Stimulated activated naive CD4-positive, alpha-beta T cell (primary cell): ENCODE data around the gene FAM229A.

ENCODE experiments used
- DNase-seq, 6 experiments: peaks; one replicate each; lab custom pipeline; 2025; lab: John Stamatoyannopoulos, UW

FAM229A gene

DNA sequence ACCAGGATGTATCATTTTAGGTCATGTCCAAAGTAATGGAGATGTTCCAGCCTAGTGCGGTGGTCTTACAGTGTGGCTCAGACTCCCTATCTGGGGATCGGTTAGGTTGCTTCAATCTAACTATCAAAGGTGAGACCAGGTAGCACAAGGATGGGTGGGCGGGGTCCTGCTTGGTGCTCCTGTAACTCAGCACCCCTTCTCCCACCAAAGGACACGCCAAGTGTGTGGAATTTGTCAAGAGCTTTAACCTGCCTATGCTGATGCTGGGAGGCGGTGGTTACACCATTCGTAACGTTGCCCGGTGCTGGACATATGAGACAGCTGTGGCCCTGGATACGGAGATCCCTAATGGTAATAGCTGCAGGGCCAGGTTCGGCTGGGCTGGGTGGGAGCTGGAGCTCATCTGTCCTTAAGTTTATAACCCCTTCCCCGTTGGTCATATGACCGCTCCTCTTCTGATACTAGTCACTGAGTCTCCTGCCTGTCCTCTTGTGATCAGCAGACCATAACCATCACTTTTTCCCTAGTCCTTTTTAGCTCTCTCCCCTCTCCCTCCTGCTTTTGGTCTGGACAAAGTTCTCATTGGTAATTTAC is 31.6 kb downstream of the FAM229A start:
- DNase-seq: no peak

GRCh38 chr1:32329931-32330466 is 32.3 kb downstream of the FAM229A start:
- DNase-seq: no peak

DNA sequence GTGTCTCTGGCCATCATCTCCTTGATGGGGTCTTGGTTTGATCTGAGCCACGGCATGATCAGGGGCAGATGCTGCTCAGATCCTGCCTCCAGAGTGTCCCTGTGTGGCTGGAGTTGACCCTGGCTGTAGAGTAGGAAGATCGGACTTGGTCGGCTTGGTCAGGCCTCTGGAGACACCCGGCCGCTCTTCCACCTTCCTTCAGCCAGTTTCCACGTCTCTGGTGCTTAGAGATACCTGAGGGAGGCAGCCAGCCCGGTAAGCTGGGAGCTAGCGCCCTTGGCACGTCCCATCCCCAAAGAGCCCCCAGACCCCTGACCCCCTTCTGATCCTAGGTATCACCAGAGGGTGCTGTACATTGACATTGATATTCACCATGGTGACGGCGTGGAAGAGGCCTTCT is 35.1 kb downstream of the FAM229A start:
- no peak for DNase-seq

GRCh38 chr1:32321712-32322291 is 40.5 kb downstream of the FAM229A start:
- DNase-seq: peak in 4 of 6 experiments; percentile 36 to 68 (median 57)

DNA sequence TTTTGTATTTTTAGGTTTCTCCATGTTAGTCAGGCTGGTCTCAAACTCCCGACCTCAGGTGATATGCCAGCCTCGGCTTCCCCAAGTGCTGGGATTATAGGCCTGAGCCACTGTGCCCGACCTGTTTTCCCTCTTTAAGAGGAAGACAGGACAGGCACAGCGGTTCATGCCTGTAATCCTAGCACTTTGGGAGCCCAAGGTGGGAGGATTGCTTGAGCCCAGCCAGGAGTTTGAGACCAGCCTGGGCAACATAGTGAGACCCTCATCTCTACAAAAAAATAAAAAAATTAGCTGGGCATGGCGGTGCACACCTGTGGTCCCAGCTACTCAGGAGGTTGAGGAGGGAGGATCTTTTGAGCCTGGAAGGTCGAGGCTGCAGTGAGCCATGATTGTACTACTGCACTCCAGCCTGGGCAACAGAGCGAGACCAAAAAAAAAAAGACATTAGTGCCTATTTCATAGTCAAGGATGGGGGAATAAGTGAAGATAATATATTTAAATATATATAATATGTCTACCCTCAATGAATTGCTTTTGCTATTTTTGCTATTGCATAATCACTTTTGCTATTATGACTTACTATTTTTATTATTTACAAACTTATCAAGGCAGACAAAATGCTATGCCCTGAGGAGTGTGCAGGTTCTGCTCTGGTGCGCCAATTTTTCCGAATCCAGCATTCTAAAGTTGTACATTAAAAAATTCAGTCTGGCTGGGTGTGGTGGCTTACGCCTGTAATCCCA is 44.0 kb downstream of the FAM229A start:
- no peak for DNase-seq

GRCh38 chr1:32316903-32317277 is 45.4 kb downstream of the FAM229A start:
- DNase-seq: no peak

DNA sequence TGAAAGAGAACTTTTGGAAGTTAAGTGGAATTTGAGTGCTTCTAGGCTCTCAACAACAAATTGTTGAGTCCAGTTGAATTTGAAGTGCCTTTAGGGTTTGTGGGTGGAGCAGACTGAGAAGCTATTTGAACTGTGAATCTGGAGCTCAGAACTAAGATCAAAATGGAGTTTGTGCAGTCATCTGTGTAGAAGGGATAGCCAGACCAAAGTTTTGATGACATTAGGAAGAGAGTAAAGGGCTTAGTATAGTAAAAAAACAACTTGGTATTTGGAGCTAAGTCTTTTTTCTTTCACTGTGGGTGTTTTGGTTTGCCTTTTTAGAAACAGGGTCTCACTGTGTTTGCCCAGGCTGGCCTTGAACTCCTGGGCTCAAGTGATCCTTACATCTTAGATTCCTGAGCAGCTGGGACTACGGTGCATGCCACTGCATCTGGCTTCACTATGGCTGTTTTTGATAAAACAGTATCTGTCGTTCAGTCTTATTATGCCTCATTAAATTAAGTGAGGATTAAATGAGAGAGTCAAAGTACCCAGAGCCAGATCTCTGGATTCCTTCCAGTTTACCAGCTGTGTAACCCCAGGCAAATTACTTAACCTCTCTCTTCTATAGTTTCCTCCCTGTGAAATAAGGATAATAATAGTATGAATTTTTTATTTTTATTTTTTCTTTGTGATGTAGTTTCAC is 50.4 kb downstream of the FAM229A start:
- DNase-seq: no peak
